Esophagus (tissue), 2 donors: ENCODE measurements around the gene CYB561. TPM values are rescaled to one million over a fixed set of nuclear protein-coding genes. Genes with fewer than 3 reads are reported as not detected.

ENCODE experiments used
- H3K27ac ChIP-seq, 2 donors: one replicate each; pipeline ENCODE4 v1.5.1; 2013; ENCODE audit warnings: low read depth in 2 of 2, mild to moderate bottlenecking in 2 of 2, inconsistent platforms in 1 of 2, low read length in 1 of 2, moderate library complexity in 1 of 2
- H3K27me3 ChIP-seq, 2 donors: one replicate each; pipeline ENCODE4 v1.6.1; 2013; ENCODE audit warnings: low read length in 2 of 2, control low read depth in 1 of 2, mild to moderate bottlenecking in 1 of 2; ENCODE audit not compliant: insufficient read depth in 2 of 2, control insufficient read depth in 1 of 2
- H3K36me3 ChIP-seq, 2 donors: one replicate each; pipeline ENCODE4 v1.6.1; 2013; ENCODE audit warnings: low read length in 1 of 2; ENCODE audit not compliant: control insufficient read depth in 2 of 2, insufficient read depth in 2 of 2
- H3K4me1 ChIP-seq, 2 donors: one replicate each; pipeline ENCODE4 v1.6.1; 2013; ENCODE audit warnings: low read length in 1 of 2; ENCODE audit not compliant: control insufficient read depth in 2 of 2, insufficient read depth in 2 of 2
- H3K4me3 ChIP-seq, 2 donors: one replicate each; pipeline ENCODE4 v1.5.1; 2013; ENCODE audit warnings: low read length in 2 of 2, mild to moderate bottlenecking in 2 of 2, low read depth in 1 of 2, moderate library complexity in 1 of 2
- H3K9me3 ChIP-seq, 2 donors: one replicate each; pipeline ENCODE4 v1.6.1; 2013; ENCODE audit warnings: mild to moderate bottlenecking in 2 of 2, low read depth in 1 of 2, low read length in 1 of 2, moderate library complexity in 1 of 2; ENCODE audit not compliant: control insufficient read depth in 2 of 2, insufficient read depth in 1 of 2
- WGBS, 2 donors: extraction: QIAGEN DNeasy Blood & Tissue Kit; methylation state at CpG; one replicate each; pipeline ENCODE4 v1.1.7; 2013; 5-methylcytosine and 5-hydroxymethylcytosine counted together
- polyA plus RNA-seq, 2 donors: library from polyadenylated mRNA; stranded (reverse); fragments of 200-250 nt; gene quantifications; one replicate each; pipeline ENCODE4 v1.2.3, GENCODE V29; 2013
- donor health status: healthy with polysubstance abuse.
- donor health status: Bipolar disorder and iron deficiency.

The CYB561 gene
- polyA plus RNA-seq, 2 donors = 35.0 to 45.6 TPM

GRCh38 chr17:63452962-63453551 lies 7.0 kb upstream of the CYB561 start:
- H3K4me3 ChIP-seq = no peak overlapping the region
- H3K4me1 ChIP-seq = peaks cover 0 to 7% of the 10 kb centered on the region in 2 donors

GRCh38 chr17:63452046-63452961 lies 6.2 kb upstream of the CYB561 start:
- no peaks in the 10 kb centered on the region for H3K27me3 ChIP-seq
- no peak overlapping the region for H3K4me3 ChIP-seq
- H3K27ac ChIP-seq = no peak overlapping the region
- no peaks in the 10 kb centered on the region for H3K9me3 ChIP-seq
- WGBS, 2 donors = 73 to 79% methylated on average over 15 of the region's 15 CpGs
- no peaks in the 10 kb centered on the region for H3K36me3 ChIP-seq
- H3K4me1 ChIP-seq = peaks cover 0 to 12% of the 10 kb centered on the region in 2 donors

More at GRCh38 chr17:63452962-63453551, 7.0 kb upstream of the CYB561 start:
- 33 to 44% methylated on average over 7 of the region's 7 CpGs for WGBS, 2 donors
- Histone ChIP-seq H3K27ac (no peak overlapping the region), H3K36me3 (no peaks in the 10 kb centered on the region), H3K27me3 (no peaks in the 10 kb centered on the region), H3K9me3 (no peaks in the 10 kb centered on the region)

GRCh38 chr17:63451150-63451549 lies 5.0 kb upstream of the CYB561 start:
- Histone ChIP-seq H3K36me3 (no peaks in the 10 kb centered on the region), H3K27ac (no peak overlapping the region)

GRCh38 chr17:63450551-63450950 lies 4.4 kb upstream of the CYB561 start:
- Histone ChIP-seq H3K4me3 (no peak overlapping the region), H3K9me3 (no peaks in the 10 kb centered on the region), H3K27me3 (no peaks in the 10 kb centered on the region), H3K36me3 (no peaks in the 10 kb centered on the region), H3K4me1 (peaks cover 0 to 16% of the 10 kb centered on the region in 2 donors), H3K27ac (no peak overlapping the region)
- 46 to 51% methylated on average over 11 of the region's 11 CpGs for WGBS, 2 donors

More at GRCh38 chr17:63451150-63451549, 5.0 kb upstream of the CYB561 start:
- H3K9me3 ChIP-seq = no peaks in the 10 kb centered on the region
- no peaks in the 10 kb centered on the region for H3K27me3 ChIP-seq
- peaks cover 0 to 14% of the 10 kb centered on the region in 2 donors for H3K4me1 ChIP-seq
- H3K4me3 ChIP-seq = no peak overlapping the region
- 90 to 94% methylated on average over 11 of the region's 11 CpGs for WGBS, 2 donors

- Histone ChIP-seq H3K36me3 (no peaks in the 10 kb centered on the region), H3K27me3 (no peaks in the 10 kb centered on the region), H3K27ac (no peak overlapping the region), H3K9me3 (no peaks in the 10 kb centered on the region), H3K4me3 (no peak overlapping the region), H3K4me1 (peaks cover 0 to 17% of the 10 kb centered on the region in 2 donors)
- 92 to 98% methylated on average over 3 of the region's 3 CpGs for WGBS, 2 donors
Observed at GRCh38 chr17:63448655-63449054, 2.5 kb upstream of the CYB561 start.

GRCh38 chr17:63447471-63448009 lies 1.4 kb upstream of the CYB561 start:
- 29 to 33% methylated on average over 12 of the region's 12 CpGs for WGBS, 2 donors
- no peaks in the 10 kb centered on the region for H3K27me3 ChIP-seq
- H3K27ac ChIP-seq = peak overlapping the region; percentile 91 to 92
- no peaks in the 10 kb centered on the region for H3K36me3 ChIP-seq
- H3K4me1 ChIP-seq = peaks cover 0 to 12% of the 10 kb centered on the region in 2 donors
- no peaks in the 10 kb centered on the region for H3K9me3 ChIP-seq
- H3K4me3 ChIP-seq = peak overlapping the region in 1 of 2 donors; percentile 67

- no peaks in the 10 kb centered on the region for H3K9me3 ChIP-seq
- peak overlapping the region; percentile 67 to 75 for H3K4me3 ChIP-seq
- peak overlapping the region; percentile 91 to 92 for H3K27ac ChIP-seq
- 14 to 19% methylated on average over 43 to 44 of the region's 44 CpGs for WGBS, 2 donors
- peaks cover 0 to 10% of the 10 kb centered on the region in 2 donors for H3K4me1 ChIP-seq
- H3K36me3 ChIP-seq = no peaks in the 10 kb centered on the region
- no peaks in the 10 kb centered on the region for H3K27me3 ChIP-seq
Observed at GRCh38 chr17:63446753-63447470, 806 bp upstream of the CYB561 start.

- Histone ChIP-seq H3K36me3 (peaks cover 0 to 3% of the 10 kb centered on the region in 2 donors), H3K4me3 (peak overlapping the region; percentile 67 to 75), H3K27ac (peak overlapping the region; percentile 91 to 92), H3K9me3 (no peaks in the 10 kb centered on the region), H3K27me3 (no peaks in the 10 kb centered on the region), H3K4me1 (peaks cover 0 to 10% of the 10 kb centered on the region in 2 donors)
- 2 to 4% methylated on average over 24 of the region's 24 CpGs for WGBS, 2 donors
Observed at GRCh38 chr17:63445571-63445953, 544 bp downstream of the CYB561 start.

- Histone ChIP-seq H3K4me3 (peak overlapping the region in 1 of 2 donors; percentile 67), H3K36me3 (peaks cover 0 to 3% of the 10 kb centered on the region in 2 donors), H3K9me3 (no peaks in the 10 kb centered on the region), H3K4me1 (peaks cover 0 to 10% of the 10 kb centered on the region in 2 donors), H3K27me3 (no peaks in the 10 kb centered on the region), H3K27ac (no peak overlapping the region)
- WGBS, 2 donors = 46 to 55% methylated on average over 7 of the region's 7 CpGs
Observed at GRCh38 chr17:63445065-63445464, 1.0 kb downstream of the CYB561 start.
